GM08714 (cell line): Measurements from ENCODE around the gene AGAP6.
"Not testable (repeated sequence)": the region's sequence is repeated elsewhere in the genome, so short reads cannot be mapped to it uniquely, and the experiment has no call there.

Source experiments
- H3K4me3 ChIP-seq: fragments of 200-500 bp; sonication (Bioruptor generic); 2 replicates; pipeline ENCODE4 v1.5.1; 2014; ENCODE audit warnings: mild to moderate bottlenecking, low read length, inconsistent platforms
- ZNF274 ChIP-seq: IDR thresholded peaks from 2 replicates; pipeline ENCODE4 v1.6.1; 2012; ENCODE audit warnings: mild to moderate bottlenecking, low read depth, low read length

Gene AGAP6

GRCh38 chr10:50021646-50022045, 33.4 kb downstream of the AGAP6 start:
- no peak for TF ChIP-seq ZNF274
- H3K4me3 ChIP-seq = no peak overlapping the region

- not testable (repeated sequence) for H3K4me3 ChIP-seq
Observed at GRCh38 chr10:50024716-50025383, 36.6 kb downstream of the AGAP6 start.

DNA sequence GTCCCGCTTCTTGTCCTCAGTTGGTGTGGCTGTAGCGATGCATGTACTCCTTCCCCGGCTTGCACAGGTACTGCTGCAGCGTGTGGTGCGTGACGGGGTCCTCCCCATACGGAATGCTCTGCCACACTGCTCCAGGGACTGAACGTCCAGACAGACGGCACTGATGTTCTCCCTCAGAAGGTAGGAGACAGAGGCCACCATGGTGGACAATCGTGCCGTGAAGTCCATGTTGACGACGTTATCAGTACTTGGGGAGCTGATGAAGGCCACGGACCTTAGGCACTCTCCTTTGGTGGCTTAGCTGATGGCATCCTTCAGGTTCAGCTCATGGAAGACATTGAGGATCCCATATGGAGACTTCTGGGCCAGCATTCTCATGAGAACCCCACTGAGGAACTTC, 37.4 kb downstream of the AGAP6 start:
- H3K4me3 ChIP-seq = no peak overlapping the region
- no peak for TF ChIP-seq ZNF274

- TF ChIP-seq ZNF274 = no peak
- H3K4me3 ChIP-seq = no peak overlapping the region
Observed at GRCh38 chr10:50027195-50027594, 39.0 kb downstream of the AGAP6 start.

GRCh38 chr10:50033481-50033880, 45.3 kb downstream of the AGAP6 start:
- H3K4me3 ChIP-seq = no peak overlapping the region
- no peak for TF ChIP-seq ZNF274

- H3K4me3 ChIP-seq = not testable (repeated sequence)
Observed at GRCh38 chr10:50035337-50035736, 47.1 kb downstream of the AGAP6 start.

GRCh38 chr10:50044941-50045664, 56.9 kb downstream of the AGAP6 start:
- no peak for TF ChIP-seq ZNF274
- H3K4me3 ChIP-seq = no peak overlapping the region

GRCh38 chr10:50046457-50046856, 58.3 kb downstream of the AGAP6 start:
- not testable (repeated sequence) for H3K4me3 ChIP-seq

GRCh38 chr10:50047594-50047993, 59.4 kb downstream of the AGAP6 start:
- not testable (repeated sequence) for H3K4me3 ChIP-seq

DNA sequence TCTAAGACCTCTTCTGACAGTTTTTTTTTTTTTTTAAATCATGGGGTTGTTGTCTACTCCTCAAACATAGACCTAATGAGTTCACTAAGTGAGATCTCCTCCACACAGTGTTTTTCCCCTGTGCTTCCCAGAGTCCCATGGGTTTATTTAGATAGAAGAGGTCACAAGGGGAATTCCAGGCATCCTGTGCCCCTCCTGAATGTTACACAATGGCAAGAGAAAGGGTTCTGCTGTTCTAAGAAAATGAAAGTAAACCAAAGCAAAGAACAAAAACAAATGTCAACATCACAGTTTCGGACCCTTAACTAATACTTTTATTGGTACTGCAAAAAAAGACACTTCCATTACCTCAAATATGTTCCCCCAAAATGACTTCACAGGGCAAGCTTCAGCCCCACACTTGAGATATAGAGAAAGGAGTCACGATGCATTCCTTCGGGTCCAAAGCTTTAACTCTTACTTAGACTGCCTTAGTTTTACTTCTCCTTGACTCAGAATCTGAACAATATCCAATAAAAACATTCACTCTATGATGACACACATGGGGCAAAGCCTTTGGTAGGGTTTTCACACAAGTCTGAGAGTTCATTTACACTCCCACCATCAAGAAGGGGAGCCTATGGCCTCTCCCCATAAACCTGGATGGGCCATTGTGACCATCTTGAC, 63.9 kb downstream of the AGAP6 start:
- not testable (repeated sequence) for H3K4me3 ChIP-seq

GRCh38 chr10:50052778-50053376, 64.7 kb downstream of the AGAP6 start:
- not testable (repeated sequence) for H3K4me3 ChIP-seq

DNA sequence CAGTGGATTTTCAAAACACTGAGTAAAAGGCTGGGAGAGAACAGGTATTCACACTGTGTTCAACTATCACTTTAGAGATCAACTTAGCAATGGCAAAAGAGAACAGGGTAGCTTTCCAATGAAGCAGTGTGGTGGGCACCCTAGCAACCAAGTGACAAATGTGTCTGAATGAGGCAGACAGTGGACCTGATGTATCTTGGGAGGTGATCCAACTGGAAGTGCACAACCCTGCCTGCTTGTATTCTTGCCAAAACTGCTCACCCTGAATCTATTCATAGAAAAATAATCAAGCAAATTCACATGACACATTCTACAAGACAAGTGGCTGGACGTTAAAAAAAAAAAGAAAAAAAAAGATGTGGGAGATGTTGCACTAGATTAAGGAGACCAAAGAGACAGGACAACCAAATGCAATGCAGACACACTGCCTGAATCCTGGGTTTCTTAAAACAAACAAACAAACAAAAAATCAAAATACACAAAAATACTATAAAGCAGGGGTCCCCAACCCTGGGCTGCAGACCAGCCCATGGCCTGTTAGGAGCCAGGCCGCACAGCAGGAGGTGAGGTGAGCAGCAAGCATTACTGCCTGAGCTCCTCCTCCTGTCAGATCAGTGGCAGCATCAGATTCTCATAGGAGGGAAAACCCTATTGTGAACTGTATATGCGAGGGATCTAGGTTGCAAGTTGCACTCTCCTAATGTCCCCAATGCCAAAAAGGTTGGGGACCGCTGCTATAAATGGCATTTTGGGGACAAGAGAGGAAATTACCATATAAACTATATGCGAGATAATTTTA, 67.5 kb downstream of the AGAP6 start:
- H3K4me3 ChIP-seq = not testable (repeated sequence)

DNA sequence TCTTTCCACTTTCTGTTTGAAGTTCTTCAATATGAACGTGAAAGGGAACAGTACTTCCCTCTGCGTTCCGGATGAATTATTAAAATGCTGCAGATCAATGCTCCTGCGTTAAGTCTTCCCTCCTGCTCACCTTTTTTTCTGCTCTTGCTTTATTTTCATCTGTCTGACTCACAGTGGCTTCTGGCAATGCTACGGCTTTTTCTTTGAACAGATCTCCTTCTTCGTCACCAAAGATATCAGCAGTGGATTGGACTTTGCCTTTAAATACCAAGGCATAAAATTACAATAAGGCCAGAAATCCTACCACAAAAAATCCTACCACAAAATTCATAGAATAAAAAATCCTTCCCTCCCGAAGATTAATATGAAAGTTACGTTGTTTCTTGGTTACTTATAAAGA, 68.4 kb downstream of the AGAP6 start:
- not testable (repeated sequence) for H3K4me3 ChIP-seq

GRCh38 chr10:50058727-50059126, 70.5 kb downstream of the AGAP6 start:
- H3K4me3 ChIP-seq = not testable (repeated sequence)

GRCh38 chr10:50059946-50060345, 71.7 kb downstream of the AGAP6 start:
- H3K4me3 ChIP-seq = not testable (repeated sequence)
